GM18907 (cell line): Measurements from ENCODE around the gene RBM3.

Experiments used
- ATAC-seq: cut with Tn5 transposase; IDR thresholded peaks from one replicate; pipeline ENCODE4 v1.9.1; 2021; ENCODE audit warnings: mild to moderate bottlenecking, moderate library complexity; ENCODE audit not compliant: unreplicated experiment

RBM3 gene

GRCh38 chrX:48576108-48576507 is 1.8 kb downstream of the RBM3 start:
- ATAC-seq = no peak

- no peak for ATAC-seq
Observed at GRCh38 chrX:48578661-48579128, 4.4 kb downstream of the RBM3 start.

- no peak for ATAC-seq
Observed at GRCh38 chrX:48579259-48579658, 5.0 kb downstream of the RBM3 start.

GRCh38 chrX:48580662-48581061 is 6.4 kb downstream of the RBM3 start:
- no peak for ATAC-seq

GRCh38 chrX:48584698-48585097 is 10.4 kb downstream of the RBM3 start:
- ATAC-seq = no peak

GRCh38 chrX:48589482-48590162 is 15.3 kb downstream of the RBM3 start:
- no peak for ATAC-seq

- no peak for ATAC-seq
Observed at GRCh38 chrX:48590203-48591103, 16.2 kb downstream of the RBM3 start.

- no peak for ATAC-seq
Observed at GRCh38 chrX:48591255-48591791, 17.0 kb downstream of the RBM3 start.

- ATAC-seq = no peak
Observed at GRCh38 chrX:48592971-48593370, 18.7 kb downstream of the RBM3 start.

- ATAC-seq = no peak
Observed at GRCh38 chrX:48595929-48596328, 21.6 kb downstream of the RBM3 start.

GRCh38 chrX:48597353-48598264 is 23.3 kb downstream of the RBM3 start, which contains the start of gene WDR13:
Gene WDR13 (plus strand): TSS chrX:48597492. CDS start chrX:48597997, 505 bp downstream.
- ATAC-seq = peak; percentile 68

- ATAC-seq = no peak
Observed at GRCh38 chrX:48598614-48599013, 24.3 kb downstream of the RBM3 start.

GRCh38 chrX:48599341-48599740 is 25.1 kb downstream of the RBM3 start:
- no peak for ATAC-seq

- no peak for ATAC-seq
Observed at GRCh38 chrX:48600226-48600625, 25.9 kb downstream of the RBM3 start.

- ATAC-seq = no peak
Observed at GRCh38 chrX:48601741-48602394, 27.6 kb downstream of the RBM3 start.

GRCh38 chrX:48604701-48605100 is 30.4 kb downstream of the RBM3 start:
- ATAC-seq = no peak

- no peak for ATAC-seq
Observed at GRCh38 chrX:48606091-48606490, 31.8 kb downstream of the RBM3 start.

GRCh38 chrX:48611703-48612102 is 37.4 kb downstream of the RBM3 start:
- no peak for ATAC-seq

GRCh38 chrX:48613502-48614160 is 39.3 kb downstream of the RBM3 start:
- no peak for ATAC-seq

- no peak for ATAC-seq
Observed at GRCh38 chrX:48616576-48616975, 42.3 kb downstream of the RBM3 start.
